CMK (cell line): Measurements from ENCODE around the gene MYH11.
"Not testable (repeated sequence)": the region's sequence is repeated elsewhere in the genome, so short reads cannot be mapped to it uniquely, and the experiment has no call there.

Source experiments
- DNase-seq: peaks from one replicate; pipeline ENCODE4 v3.0.0-alpha.2; 2010; ENCODE audit warnings: low read depth

MYH11 gene

DNA sequence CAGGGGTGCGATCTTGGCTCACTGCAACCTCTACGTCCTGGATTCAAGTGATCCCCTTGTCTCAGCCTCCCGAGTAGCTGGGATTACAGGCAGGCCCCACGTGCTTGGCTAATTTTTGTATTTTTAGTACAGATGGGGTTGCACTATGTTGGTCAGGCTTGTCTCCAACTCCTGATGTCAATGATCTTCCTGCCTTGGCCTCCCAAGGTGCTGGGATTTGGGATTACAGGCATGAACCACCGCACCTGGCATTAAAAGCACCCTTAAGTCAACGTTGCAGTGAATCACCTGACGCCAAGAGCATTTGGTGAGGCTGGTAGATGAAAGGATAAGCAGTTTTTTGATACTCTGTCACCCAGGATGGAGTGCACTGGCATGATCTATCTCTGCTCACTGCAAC, 147.8 kb downstream of the MYH11 start:
- no peak for DNase-seq

DNA sequence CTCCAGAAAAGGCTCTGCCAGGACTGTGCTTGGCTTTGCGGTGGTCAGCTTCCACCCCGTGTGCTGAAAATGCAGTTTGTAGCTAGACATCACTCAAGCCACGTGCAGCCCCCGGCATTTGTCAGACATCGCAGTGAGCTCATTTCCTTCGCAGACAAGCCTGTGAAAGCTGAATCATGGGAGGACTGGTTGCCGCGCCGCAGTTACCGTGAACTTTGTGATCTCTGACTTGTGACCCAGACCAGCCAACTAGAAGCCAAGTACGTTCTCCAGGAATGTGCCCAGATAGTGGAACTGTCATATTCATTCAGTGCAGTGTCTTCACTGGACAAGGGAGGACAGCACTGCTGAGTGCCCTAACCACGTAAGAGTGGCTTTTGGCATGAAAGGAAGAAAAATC, 148.7 kb downstream of the MYH11 start:
- no peak for DNase-seq

DNA sequence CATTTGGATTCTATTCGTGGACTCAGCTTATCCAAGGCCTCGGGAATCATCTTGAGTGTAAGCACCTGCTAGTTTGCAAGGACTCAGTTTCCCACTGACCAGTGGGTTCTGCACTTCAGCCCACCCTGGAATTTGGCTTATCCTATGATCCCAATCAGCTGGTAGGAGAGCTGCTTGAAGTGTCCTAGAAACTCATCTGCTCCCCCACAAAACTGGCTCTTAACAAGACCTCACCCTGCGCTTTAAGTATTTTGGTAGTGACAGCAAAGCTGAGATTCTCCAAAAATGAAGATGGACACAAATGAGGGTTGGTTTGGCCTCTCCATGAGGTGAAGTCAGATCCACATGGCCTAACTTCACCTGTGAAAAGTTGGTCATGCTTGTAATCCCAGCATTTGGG, 149.5 kb downstream of the MYH11 start:
- no peak for DNase-seq

DNA sequence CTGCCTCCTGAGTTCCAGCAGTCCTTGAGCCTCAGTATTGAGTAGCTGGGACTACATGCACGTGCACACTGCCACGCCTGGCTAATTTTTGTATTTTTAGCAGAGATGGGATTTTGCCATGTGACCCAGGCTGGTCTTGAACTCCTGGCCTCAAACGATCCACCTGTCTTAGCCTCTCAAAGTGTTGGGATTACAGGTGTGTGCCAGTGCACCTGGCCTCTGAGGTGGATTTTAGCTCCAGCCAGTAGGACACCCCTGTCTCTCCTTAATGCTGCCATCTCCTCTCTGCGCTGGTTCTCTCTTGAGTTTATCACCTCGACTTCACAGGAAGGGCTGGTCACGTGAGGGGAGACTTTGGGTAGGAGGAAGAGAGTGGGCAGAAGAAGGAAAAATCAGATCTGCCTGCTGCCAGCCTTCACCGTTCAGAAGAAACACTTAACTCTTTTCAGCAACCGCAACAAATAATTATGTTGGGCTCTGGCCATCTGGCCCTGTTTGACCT, 151.7 kb downstream of the MYH11 start:
- no peak for DNase-seq

DNA sequence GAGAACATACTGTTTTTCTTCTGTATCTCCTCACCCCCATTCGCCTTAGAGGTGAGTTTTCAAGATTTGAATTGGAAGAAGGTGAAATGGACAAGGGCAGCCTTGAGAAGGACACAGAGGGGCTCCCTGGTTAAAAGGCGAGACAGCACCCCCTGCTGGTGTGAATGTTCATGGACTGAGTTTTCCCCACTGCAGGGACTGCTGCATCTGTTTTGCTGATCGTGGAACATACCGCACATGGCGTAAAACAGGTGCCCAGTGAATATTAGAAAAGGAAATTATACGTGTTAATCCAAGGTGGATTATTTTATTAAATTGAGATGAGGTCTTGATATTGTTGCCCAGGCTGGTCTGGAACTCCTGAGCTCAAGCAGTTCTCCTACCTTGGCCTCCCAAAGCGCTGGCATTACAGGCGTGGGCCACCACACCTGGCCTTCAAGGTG, 152.3 kb downstream of the MYH11 start:
- peak; percentile 50 for DNase-seq

DNA sequence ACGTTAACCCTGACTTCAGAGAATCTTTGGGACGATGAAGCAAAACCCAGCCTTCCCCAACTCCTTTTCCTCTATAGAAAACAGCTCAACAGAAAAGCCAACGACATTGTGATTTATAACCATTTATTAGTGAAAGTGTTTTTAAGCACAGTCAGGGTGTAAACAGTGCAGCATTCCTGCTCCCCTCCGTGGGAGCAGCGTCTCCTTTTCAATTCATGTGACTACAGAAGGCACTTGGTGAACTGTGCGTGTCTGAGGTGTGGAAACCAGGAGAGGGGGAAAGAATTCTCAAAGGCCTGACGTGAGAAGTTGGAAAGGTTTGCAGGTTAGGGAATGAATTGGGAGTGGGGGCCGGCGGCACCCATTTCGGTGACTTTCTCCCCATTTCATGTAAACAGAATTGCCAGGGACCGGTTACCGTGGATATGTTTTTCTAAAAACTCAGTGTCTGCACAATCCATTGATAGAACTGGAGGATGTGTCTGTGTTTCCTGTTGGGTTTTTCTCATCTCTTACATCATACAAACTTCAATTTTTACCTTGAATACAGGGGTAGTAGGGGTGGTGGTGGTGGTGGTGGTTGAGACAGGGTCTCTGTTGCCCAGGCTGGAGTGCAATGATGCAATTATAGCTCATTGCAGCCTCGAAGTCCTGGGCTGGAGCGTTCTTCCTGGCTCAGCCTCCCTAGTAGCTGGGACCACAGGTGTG, 153.6 kb downstream of the MYH11 start:
- no peak for DNase-seq

DNA sequence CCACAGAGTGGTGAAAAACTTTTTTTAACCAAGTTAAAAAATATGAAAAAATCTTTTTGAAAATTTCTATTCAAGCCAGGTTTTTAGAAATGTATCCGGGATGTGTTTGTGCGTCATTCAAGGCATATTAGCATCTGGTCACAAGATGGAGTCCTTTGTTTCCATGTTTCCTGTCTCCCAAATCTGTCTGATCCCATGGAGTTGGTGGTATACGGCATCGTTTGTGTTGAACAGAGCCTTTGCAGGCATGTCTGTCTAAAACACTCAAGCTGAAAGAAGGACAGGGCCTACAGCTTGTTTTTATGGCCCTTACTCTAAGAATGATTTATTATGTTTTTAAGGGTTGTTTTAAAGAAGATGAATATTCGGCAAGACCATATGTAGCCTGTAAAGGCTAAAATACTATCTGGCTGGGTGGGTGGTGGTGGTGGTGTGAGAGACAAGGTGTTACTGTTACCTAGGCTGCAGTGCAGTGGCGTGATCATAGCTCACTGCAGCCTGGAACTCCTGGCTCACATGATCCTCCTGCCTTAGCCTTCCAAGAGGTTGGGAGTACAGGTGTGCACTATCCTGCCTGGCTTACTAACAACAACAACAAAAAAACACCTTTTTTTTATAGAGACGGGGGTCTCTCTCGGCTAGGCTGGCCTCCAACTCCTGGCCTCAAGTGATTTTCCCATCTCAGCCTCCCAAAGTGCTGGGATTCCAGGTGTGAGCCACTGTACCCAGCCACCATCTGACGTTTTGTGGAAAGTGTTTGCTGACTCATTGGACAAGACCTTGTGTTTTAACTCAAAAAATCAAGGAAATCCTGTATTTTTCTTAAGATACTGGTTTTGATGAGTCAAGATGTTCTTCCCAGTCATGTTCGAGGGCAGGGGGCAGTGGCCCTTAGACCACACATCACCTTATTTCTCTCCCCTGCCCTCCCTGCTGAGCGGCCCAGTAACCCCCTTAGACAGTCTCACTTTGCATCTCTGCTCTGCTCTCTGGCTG, 154.6 kb downstream of the MYH11 start:
- DNase-seq, result no peak

DNA sequence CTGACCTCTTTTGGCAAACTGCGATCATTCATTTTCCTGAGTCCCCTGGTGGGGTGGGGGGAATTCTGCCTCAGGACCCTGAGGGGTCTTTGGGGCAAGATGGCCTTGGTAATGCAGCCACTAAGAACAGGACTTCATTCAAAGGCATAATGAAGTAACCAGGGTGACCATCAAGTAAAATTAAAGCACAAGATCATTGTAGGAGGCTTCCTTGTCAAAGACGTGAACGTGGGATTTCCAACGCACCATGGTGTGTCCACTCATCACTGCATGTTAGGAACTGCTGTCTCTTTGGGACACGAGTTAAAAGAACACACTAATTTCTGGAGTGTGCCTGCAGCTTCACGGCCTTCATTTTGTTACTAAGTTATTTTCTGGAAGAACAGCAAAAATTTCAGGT, 155.5 kb downstream of the MYH11 start:
- DNase-seq, result no peak

DNA sequence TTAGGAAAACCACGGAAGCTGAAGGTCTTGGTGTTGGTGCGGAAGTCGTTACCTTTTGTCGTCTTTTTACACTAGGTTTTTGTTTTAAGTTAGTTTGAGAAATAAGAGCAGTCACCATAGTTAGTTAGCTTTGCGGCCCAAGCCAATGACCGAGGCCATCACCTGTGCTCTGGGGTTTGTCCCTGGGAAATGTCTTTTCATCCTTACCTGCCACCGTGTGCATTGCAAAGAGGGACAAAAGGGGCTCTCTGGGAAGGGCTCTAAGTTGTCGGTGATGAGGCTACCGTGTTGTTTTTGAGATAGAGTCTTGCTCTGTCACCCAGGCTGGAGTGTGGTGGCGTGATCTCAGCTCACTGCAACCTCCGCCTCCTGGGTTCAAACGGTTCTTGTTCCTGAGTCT, 157.0 kb downstream of the MYH11 start:
- no peak for DNase-seq

DNA sequence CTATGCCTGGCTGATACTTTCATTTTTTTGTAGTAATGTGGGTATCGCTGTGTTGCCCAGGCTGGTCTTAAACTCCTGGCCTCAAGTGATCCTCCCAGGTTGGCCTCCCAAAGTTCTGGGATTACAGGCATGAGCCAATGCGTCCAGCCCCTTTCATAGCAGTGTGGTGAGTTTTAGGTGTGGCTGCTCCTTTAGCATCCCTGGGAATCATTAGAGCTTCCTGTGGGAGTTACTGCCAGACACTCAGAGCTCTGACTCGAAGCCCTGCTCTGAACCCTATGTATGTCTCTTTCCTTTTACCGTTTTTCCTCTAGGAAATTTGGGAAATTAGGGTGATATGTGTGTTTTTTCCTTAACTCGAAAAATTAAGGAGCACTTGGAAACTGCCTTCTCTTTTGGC, 162.3 kb downstream of the MYH11 start:
- no peak for DNase-seq

DNA sequence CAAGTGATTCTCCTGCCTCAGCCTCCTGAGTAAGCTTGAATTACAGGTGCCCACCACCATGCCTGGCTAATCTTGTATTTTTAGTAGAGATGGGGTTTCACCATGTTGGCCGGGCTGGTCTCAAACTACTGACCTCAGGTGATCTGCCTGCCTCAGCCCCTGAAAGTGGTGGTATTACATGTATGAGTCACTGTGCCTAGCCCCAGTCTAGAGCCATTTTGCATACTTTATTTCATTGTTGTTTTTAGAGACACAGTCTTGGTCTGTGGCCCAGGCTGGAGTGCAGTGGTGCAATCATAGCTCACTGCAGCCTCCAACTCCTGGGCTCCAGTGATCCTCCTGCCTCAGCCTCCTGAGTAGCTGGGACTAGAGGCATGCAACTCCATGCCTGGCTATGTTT, 164.3 kb downstream of the MYH11 start:
- DNase-seq, result not testable (repeated sequence)

DNA sequence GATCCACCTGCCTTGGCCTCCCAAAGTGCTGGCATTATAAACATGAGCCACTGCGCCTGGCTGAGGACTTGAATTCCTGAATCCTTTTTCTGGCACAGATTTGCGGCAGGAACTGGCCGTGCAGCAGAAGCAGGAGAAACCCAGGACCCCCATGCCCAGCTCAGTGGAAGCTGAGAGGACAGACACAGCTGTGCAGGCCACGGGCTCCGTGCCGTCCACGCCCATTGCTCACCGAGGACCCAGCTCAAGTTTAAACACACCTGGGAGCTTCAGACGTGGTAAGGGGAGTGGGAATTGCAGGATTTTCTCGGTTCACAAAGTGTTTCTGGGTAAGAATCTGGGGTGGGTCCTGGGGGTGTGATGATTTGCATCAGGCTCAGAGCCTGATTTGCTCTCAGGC, 165.8 kb downstream of the MYH11 start:
- no peak for DNase-seq

DNA sequence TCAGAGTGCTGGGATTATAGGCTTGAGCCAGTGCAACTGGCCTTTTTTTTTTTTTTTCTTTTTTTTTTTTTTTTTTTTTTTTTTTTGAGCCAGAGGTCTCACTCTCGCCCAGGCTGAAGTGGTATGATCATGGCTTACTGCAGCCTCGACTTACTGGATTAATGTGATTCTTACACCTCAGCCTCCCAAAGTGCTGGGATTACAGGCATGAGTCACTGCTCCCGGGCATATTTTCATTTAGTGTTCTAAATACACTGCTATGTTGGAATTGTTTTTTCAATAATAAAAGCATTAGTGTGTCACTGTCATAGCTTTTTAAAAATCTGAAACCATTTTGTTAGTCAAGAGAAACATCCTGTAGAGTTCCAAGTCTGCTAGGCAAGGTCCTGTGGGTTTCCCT, 166.5 kb downstream of the MYH11 start:
- no peak for DNase-seq

DNA sequence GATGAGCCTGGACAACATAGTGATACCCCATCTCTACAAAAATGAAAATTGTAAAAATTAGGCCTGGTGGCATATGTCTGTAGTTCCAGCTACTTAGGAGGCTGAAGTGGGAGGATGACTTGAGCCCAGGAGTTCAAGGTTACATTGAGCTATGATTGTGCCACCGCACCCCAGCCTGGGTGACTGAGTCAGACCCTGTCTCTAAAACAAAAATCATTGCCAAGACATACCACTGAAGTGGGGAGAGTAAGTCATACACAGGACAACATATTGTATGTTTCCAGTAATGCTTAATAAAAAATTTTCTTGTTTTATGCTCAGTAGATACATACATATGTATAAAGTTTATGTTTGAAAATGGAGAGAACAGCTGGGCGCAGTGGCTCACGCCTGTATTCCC, 167.5 kb downstream of the MYH11 start:
- DNase-seq, result no peak

DNA sequence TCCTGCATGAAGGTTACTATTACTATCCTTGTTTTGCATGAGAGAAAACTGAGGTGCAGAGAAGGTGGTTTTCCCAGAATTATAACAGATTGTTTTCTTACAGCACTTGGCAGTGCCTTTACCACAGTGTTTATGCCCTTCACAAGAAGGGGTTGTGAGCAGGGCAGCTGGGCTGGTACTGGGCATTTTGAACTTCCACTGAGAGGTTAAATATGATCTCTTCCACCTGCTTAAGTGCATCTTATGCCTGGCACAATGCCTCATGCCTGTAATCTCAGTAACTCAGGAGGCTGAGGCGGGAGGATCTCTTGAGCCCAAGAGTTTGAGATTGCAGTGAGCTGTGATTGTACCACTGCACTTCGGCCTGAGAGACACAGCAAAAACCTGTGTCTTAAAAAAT, 170.5 kb downstream of the MYH11 start:
- no peak for DNase-seq

DNA sequence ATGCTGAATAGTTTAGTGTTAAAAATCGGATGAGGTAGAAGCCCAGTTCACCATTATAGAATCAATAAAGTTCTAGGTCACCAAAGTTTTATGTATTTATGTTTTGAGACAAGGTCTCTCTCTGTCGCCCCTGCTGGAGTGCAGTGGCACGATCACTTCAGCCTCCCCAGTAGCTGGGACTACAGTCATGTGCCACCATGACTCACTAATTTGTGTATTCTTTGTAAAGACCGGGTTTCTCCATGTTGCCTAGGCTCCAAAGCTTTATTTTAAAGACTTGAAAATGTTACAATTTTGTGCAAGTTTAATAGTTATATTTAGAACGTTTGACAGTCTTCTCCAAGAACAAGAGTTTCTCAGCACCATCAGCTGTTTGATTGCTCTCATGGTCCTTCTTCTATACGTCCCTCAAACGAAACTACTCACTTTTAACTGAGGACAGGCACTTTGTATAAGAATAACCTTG, 174.7 kb downstream of the MYH11 start:
- peak; percentile 18 for DNase-seq

DNA sequence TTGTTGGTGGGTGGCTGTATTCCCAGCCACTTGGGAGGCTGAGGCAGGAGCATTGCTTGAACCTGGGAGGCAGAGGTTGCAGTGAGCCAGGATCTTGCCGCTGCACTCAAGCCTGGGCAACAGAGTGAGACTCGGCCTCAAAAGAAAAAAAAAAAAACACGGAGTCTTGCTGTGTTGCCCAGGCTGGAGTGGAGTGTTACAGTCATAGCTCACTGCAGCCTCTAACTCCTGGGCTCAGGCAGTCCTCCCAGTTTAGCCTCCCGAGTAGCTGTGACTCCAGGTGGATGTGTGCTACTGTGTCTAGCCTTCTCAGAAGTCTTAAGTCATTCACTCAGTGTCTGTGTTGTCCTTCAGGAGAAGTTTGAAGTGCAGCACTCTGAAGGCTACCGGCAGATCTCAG, 179.4 kb downstream of the MYH11 start:
- no peak for DNase-seq

DNA sequence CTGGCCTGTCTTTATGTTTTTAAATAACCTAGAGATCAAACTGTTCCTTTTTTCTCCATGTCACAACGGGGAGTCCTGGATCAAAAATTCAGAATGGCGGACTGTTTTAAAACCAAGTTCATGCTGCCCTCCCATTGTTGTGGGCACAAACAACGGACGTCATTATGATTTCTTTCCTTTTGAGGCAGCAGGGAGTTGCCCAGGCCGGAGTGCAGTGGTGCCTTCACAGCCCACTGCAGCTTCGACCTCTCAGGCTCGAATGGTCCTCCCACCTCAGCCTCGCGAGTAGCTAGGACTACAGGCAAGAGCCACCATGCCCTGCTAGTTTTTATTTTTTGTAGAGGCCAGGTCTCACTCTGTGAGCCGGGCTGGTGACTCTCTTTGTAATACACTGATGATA, 180.3 kb downstream of the MYH11 start:
- DNase-seq, result no peak

DNA sequence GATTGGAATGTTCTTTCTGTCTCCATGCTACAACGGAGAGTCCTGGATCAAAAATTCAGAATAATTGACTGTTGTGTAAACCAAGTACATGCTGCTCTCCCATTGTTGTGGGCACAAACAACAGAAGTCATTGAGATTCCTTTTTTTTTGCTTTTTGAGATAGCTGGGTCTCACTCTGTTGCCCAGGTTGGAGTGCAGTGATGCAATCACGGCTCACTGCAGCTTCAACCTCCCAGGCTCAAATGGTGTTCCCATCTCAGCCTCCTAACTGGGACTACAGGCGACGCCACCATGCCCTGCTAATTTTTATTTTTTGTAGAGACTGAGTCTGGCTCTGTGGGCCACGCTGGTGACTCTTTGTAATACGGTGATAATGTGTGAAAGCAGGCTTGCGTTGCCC, 182.3 kb downstream of the MYH11 start:
- DNase-seq, result no peak

DNA sequence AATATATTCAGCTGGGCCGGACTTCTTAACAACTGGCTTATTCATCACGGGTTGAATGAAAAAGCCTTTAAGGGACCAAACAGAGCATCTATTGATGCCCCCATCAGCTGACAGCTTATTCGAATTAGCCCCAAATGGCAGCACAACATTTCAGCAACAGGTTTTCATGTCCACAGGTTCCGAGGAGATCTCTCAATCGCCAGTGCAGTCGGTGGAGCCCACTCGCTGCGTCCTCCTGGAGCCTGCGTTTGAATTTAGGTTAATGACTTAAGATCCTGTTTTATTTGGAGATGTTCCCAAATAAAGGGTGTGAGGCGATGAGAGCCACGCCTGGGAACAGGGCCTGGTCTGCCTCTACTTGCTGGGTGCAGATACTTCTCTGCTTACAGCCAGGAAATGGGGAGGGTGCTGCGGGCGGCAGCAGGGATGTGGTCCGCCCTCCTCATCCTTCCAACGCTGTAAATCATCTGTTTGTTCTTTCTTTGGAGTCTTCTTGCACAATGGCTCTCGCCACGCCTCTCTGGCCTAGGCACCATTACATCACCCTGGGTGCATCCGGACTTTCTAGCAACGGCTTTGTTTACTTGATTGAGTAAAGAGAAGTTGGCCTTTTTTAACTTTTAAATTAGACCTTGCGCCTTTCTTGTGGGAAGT, 184.2 kb downstream of the MYH11 start:
- DNase-seq, result no peak

DNA sequence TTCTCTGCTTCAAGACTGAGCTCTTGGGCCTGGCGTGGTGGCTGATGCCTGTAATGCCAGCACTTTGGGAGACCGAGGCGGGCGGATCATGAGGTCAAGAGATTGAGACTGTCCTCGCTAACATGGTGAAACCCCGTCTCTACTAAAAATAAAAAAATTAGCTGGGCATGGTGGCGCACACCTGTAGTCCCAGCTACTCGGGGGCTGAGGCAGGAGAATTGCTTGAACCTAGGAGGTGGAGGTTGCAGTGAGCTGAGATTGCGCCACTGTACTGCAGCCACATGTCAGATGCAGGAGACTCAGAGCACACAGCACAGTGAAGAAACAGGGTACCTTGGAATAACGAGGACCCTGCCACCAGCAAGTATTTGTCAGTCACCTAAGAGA, 184.7 kb downstream of the MYH11 start:
- DNase-seq, result not testable (repeated sequence)

DNA sequence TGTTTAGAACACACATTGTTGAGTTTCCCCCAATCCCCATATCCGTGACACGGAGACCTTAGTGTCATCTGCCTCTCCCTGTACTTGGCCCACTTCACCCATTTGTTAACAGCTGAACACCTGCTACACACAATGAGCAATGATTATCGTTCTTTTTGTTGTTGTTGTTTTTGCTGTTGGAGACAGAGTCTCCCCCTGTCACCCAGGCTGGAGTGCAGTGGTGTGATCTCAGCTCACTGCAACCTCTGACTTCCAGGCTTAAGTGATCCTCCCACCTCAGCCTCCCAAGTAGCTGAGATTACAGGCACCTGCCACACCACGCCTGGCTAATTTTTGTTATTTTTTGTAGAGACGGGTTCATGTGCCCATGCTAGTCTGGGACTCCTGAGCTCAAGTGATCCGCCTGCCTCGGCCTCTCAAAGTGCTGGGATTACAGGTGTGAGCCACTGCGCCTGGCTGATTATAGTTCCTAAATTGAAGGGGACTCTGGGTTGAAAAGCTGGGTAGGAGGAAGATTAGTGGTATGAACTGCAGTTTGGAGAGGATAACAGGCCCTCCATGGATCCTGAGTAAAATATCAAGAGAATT, 185.2 kb downstream of the MYH11 start:
- no peak for DNase-seq
